GM12872 (cell line): ENCODE measurements around the gene NUDT7.

ENCODE experiments used
- CTCF ChIP-seq: IDR thresholded peaks from 3 replicates; pipeline ENCODE4 v1.5.1; 2011; ENCODE audit warnings: low read depth, mild to moderate bottlenecking, low read length, moderate library complexity; ENCODE audit not compliant: insufficient read depth

NUDT7 gene

GRCh38 chr16:77760800-77761199 lies 38.5 kb downstream of the NUDT7 start:
- no peak for TF ChIP-seq CTCF

- TF ChIP-seq CTCF = no peak
Measured at GRCh38 chr16:77761204-77761603, 38.9 kb downstream of the NUDT7 start.

GRCh38 chr16:77762262-77762661 lies 39.9 kb downstream of the NUDT7 start:
- no peak for TF ChIP-seq CTCF

- no peak for TF ChIP-seq CTCF
Measured at GRCh38 chr16:77763994-77764393, 41.7 kb downstream of the NUDT7 start.

GRCh38 chr16:77767211-77767610 lies 44.9 kb downstream of the NUDT7 start:
- no peak for TF ChIP-seq CTCF

GRCh38 chr16:77767826-77768225 lies 45.5 kb downstream of the NUDT7 start:
- TF ChIP-seq CTCF = no peak

- TF ChIP-seq CTCF = no peak
Measured at GRCh38 chr16:77775911-77776909, 53.9 kb downstream of the NUDT7 start.
